Naive thymus-derived CD4-positive, alpha-beta T cell (primary cell): ENCODE measurements around the gene RHOC. TPM values are rescaled to one million over a fixed set of nuclear protein-coding genes. Genes with fewer than 3 reads are reported as not detected.

Experiments used
- ATAC-seq: fragments of 150-1000 bp; cut with Tn5 transposase; 2 replicates; pipeline ENCODE4 v1.10.0; 2021; ENCODE audit warnings: mild to moderate bottlenecking, moderate library complexity
- CTCF ChIA-PET: fragments of 350-600 bp; sonication (Branson Sonifier 250); formaldehyde crosslinking; loops from one replicate; lab custom pipeline; 2021; ENCODE audit warnings: antibody characterized with exemption; lab: Charles Lee
- POLR2A ChIA-PET: fragments of 350-600 bp; sonication (Branson Sonifier 250); formaldehyde crosslinking; loops from one replicate; lab custom pipeline; 2021; ENCODE audit warnings: antibody characterized with exemption, inconsistent platforms; lab: Charles Lee
- DNase-seq, 9 donors: peaks; one replicate each; pipeline versions ENCODE4 v3.0.0 to v3.0.0-alpha.2; 2020 to 2022; ENCODE audit warnings: mixed read lengths in 1 of 9
- H3K27ac ChIP-seq: one replicate; pipeline ENCODE4 v1.7.0; 2013; ENCODE audit warnings: mild to moderate bottlenecking, low read depth, low read length, moderate library complexity
- H3K27me3 ChIP-seq, 2 donors: one replicate each; pipeline ENCODE4 v1.7.0; 2013; ENCODE audit warnings: low read length in 2 of 2, mild to moderate bottlenecking in 2 of 2, moderate library complexity in 2 of 2; ENCODE audit not compliant: control insufficient read depth in 2 of 2, insufficient read depth in 2 of 2
- H3K36me3 ChIP-seq, 3 experiments: 1 replicate in 2 of 3; 2 replicates in 1 of 3; pipeline ENCODE4 v1.7.0; 2013; ENCODE audit warnings: low read length in 3 of 3, mild to moderate bottlenecking in 3 of 3, moderate library complexity in 1 of 3; ENCODE audit not compliant: insufficient read depth in 3 of 3, control insufficient read depth in 2 of 3
- H3K4me1 ChIP-seq, 2 donors: one replicate each; pipeline ENCODE4 v1.7.0; 2013; ENCODE audit warnings: low read length in 2 of 2, mild to moderate bottlenecking in 2 of 2, moderate library complexity in 1 of 2; ENCODE audit not compliant: control insufficient read depth in 2 of 2, insufficient read depth in 2 of 2
- H3K4me3 ChIP-seq: 2 replicates; pipeline ENCODE4 v1.7.0; 2013; ENCODE audit warnings: mild to moderate bottlenecking, low read length
- H3K9me3 ChIP-seq, 3 experiments: 1 replicate in 2 of 3; 2 replicates in 1 of 3; pipeline ENCODE4 v1.7.0; 2013; ENCODE audit warnings: low read length in 3 of 3; ENCODE audit not compliant: control insufficient read depth in 2 of 3
- H3K27ac Mint-ChIP-seq, 9 donors: one replicate each; pipeline ENCODE4 v1.8.0; 2020 to 2022; ENCODE audit warnings: mixed read lengths in 9 of 9, mild to moderate bottlenecking in 8 of 9, moderate library complexity in 5 of 9, inconsistent platforms in 2 of 9
- H3K27me3 Mint-ChIP-seq, 5 donors: one replicate each; pipeline ENCODE4 v1.8.0; 2021 to 2022; ENCODE audit warnings: mixed read lengths in 5 of 5, mild to moderate bottlenecking in 1 of 5
- H3K36me3 Mint-ChIP-seq, 5 donors: one replicate each; pipeline ENCODE4 v1.8.0; 2020 to 2022; ENCODE audit warnings: mixed read lengths in 5 of 5, mild to moderate bottlenecking in 3 of 5, inconsistent platforms in 1 of 5
- H3K4me1 Mint-ChIP-seq, 7 donors: one replicate each; pipeline ENCODE4 v1.8.0; 2020 to 2022; ENCODE audit warnings: mixed read lengths in 7 of 7, mild to moderate bottlenecking in 3 of 7, inconsistent platforms in 1 of 7
- H3K4me3 Mint-ChIP-seq, 10 donors: one replicate each; pipeline ENCODE4 v1.8.0; 2020 to 2022; ENCODE audit warnings: mild to moderate bottlenecking in 10 of 10, mixed read lengths in 10 of 10, moderate library complexity in 6 of 10, inconsistent platforms in 2 of 10
- H3K9me3 Mint-ChIP-seq, 11 donors: one replicate each; pipeline ENCODE4 v1.8.0; 2020 to 2022; ENCODE audit warnings: mixed read lengths in 11 of 11, mild to moderate bottlenecking in 4 of 11, inconsistent platforms in 1 of 11, moderate library complexity in 1 of 11
- intact Hi-C, 2 donors: fragments of 100-400 bp; cut with micrococcal nuclease; formaldehyde crosslinking; loops; one replicate each; pipeline ENCODE4 v1.15.1; 2023
- polyA plus RNA-seq, 2 donors: library from polyadenylated mRNA; unstranded; fragments of 300-500 nt; fragmentation: Illumina TruSeq; gene quantifications; one replicate each; pipeline ENCODE4 v1.2.3, GENCODE V29; 2021
- total RNA-seq, 6 experiments: library from RNA in 5 of 6; stranded (reverse) in 5 of 6; gene quantifications; 1 replicate in 5 of 6; 2 replicates in 1 of 6; pipeline ENCODE4 v1.2.3 and lab custom pipeline; 2021 to 2026

Gene RHOC
- total and polyA plus RNA-seq, 7 experiments from 2014 or later: 0.57 to 89.1 (median 4.2) TPM

- H3K27me3 ChIP-seq: no peaks in the 10 kb centered on the region
- peaks cover 39 to 76% (median 61%) of the 10 kb centered on the region in 7 donors for H3K4me1 Mint-ChIP-seq
- ATAC-seq (peak; percentile 4), DNase-seq (no peak)
- H3K36me3 Mint-ChIP-seq: peaks cover 0 to 25% (median 0%) of the 10 kb centered on the region in 5 donors
- peak overlapping the region; percentile 59 for H3K27ac ChIP-seq
- H3K9me3 ChIP-seq: no peaks in the 10 kb centered on the region
- POLR2A ChIA-PET: interaction anchor here (0.7 kb wide), 1 partner anchor 82 kb away, joined by 3 read pairs; the partner anchor contains the start of gene ST7L
- no peak overlapping the region for H3K4me3 ChIP-seq
- peak overlapping the region; percentile 68 to 95 (median 87) for H3K27ac Mint-ChIP-seq
- H3K36me3 ChIP-seq: peaks cover 0 to 38% (median 3%) of the 10 kb centered on the region in 3 experiments
- intact Hi-C loops: no loop called here
- H3K4me3 Mint-ChIP-seq: peak overlapping the region in 5 of 10 donors; percentile 1 to 76 (median 9)
- H3K27me3 Mint-ChIP-seq: no peaks in the 10 kb centered on the region
- CTCF ChIA-PET: interaction anchor here (1.9 kb wide), 1 partner anchor 27 kb away, joined by 5 read pairs; the partner anchor contains the start of gene MOV10
- H3K4me1 ChIP-seq: peaks cover 28 to 41% of the 10 kb centered on the region in 2 donors
- peaks cover 0 to 3% (median 0%) of the 10 kb centered on the region in 11 donors for H3K9me3 Mint-ChIP-seq
Observed at GRCh38 chr1:112701227-112702066, 5.5 kb downstream of the RHOC start.

GRCh38 chr1:112700290-112701226, 6.4 kb downstream of the RHOC start:
- H3K4me1 ChIP-seq: peaks cover 22 to 34% of the 10 kb centered on the region in 2 donors
- peak overlapping the region; percentile 68 to 95 (median 87) for H3K27ac Mint-ChIP-seq
- peak in 7 of 9 donors; percentile 36 to 75 (median 47) for DNase-seq
- H3K36me3 ChIP-seq: peaks cover 0 to 46% (median 4%) of the 10 kb centered on the region in 3 experiments
- ChIA-PET CTCF (interaction anchor here (0.8 to 1.9 kb wide), 5 partner anchors 8 to 26 kb away, joined by 3 to 5 read pairs (median 4); partner anchors contain the start of gene MOV10), POLR2A (interaction anchor here (0.9 to 1.0 kb wide), 2 partner anchors 11 to 28 kb away, joined by 3 read pairs; no protein-coding TSS in a partner anchor)
- peak overlapping the region; percentile 59 for H3K27ac ChIP-seq
- H3K9me3 Mint-ChIP-seq: no peaks in the 10 kb centered on the region
- ATAC-seq: peak; percentile 72
- no peaks in the 10 kb centered on the region for H3K27me3 Mint-ChIP-seq
- H3K4me1 Mint-ChIP-seq: peaks cover 35 to 67% (median 52%) of the 10 kb centered on the region in 7 donors
- no peaks in the 10 kb centered on the region for H3K9me3 ChIP-seq
- H3K27me3 ChIP-seq: no peaks in the 10 kb centered on the region
- H3K4me3 ChIP-seq: no peak overlapping the region
- H3K36me3 Mint-ChIP-seq: peaks cover 0 to 25% (median 0%) of the 10 kb centered on the region in 5 donors
- intact Hi-C loops: no loop called here
- H3K4me3 Mint-ChIP-seq: peak overlapping the region in 2 of 10 donors; percentile 65 to 76

- ATAC-seq: no peak
- POLR2A ChIA-PET: interaction anchor here (0.8 to 1.6 kb wide), 2 partner anchors 25 to 81 kb away, joined by 3 read pairs; partner anchors contain the start of genes MOV10 and ST7L
- Mint-ChIP-seq H3K36me3 (peaks cover 0 to 23% (median 0%) of the 10 kb centered on the region in 5 donors), H3K4me1 (peaks cover 25 to 57% (median 43%) of the 10 kb centered on the region in 7 donors), H3K27me3 (no peaks in the 10 kb centered on the region), H3K27ac (peak overlapping the region; percentile 68 to 95 (median 86)), H3K9me3 (no peaks in the 10 kb centered on the region), H3K4me3 (no peak overlapping the region)
- Histone ChIP-seq H3K27me3 (no peaks in the 10 kb centered on the region), H3K9me3 (no peaks in the 10 kb centered on the region), H3K4me3 (no peak overlapping the region), H3K36me3 (peaks cover 0 to 56% (median 4%) of the 10 kb centered on the region in 3 experiments), H3K27ac (no peak overlapping the region), H3K4me1 (peaks cover 13 to 24% of the 10 kb centered on the region in 2 donors)
- CTCF ChIA-PET: interaction anchor here (0.6 to 1.4 kb wide), 4 partner anchors 10 to 234 kb away, joined by 3 to 4 read pairs (median 4); no protein-coding TSS in a partner anchor
- DNase-seq: no peak
- intact Hi-C loops: no loop called here
Observed at GRCh38 chr1:112699425-112700144, 7.3 kb downstream of the RHOC start.

- Histone ChIP-seq H3K4me1 (peaks cover 5 to 18% of the 10 kb centered on the region in 2 donors), H3K36me3 (peaks cover 0 to 66% (median 4%) of the 10 kb centered on the region in 3 experiments), H3K27ac (no peak overlapping the region), H3K27me3 (no peaks in the 10 kb centered on the region), H3K9me3 (no peaks in the 10 kb centered on the region), H3K4me3 (no peak overlapping the region)
- no peak for ATAC-seq
- intact Hi-C loops: no loop called here
- Mint-ChIP-seq H3K27ac (peak overlapping the region in 8 of 9 donors; percentile 33 to 87 (median 73)), H3K9me3 (no peaks in the 10 kb centered on the region), H3K36me3 (peaks cover 0 to 23% (median 0%) of the 10 kb centered on the region in 5 donors), H3K4me1 (peaks cover 21 to 47% (median 35%) of the 10 kb centered on the region in 7 donors), H3K27me3 (no peaks in the 10 kb centered on the region), H3K4me3 (no peak overlapping the region)
- ChIA-PET CTCF (interaction anchor here (0.6 kb wide), 2 partner anchors 19 to 371 kb away, joined by 3 to 4 read pairs; no protein-coding TSS in a partner anchor), POLR2A (interaction anchor here (0.8 to 1.6 kb wide), 2 partner anchors 24 to 80 kb away, joined by 3 read pairs; partner anchors contain the start of genes MOV10 and ST7L)
- no peak for DNase-seq
Observed at GRCh38 chr1:112698366-112699310, 8.3 kb downstream of the RHOC start.

GRCh38 chr1:112697781-112698201, 9.1 kb downstream of the RHOC start:
- Mint-ChIP-seq H3K4me3 (no peak overlapping the region), H3K9me3 (no peaks in the 10 kb centered on the region), H3K27me3 (no peaks in the 10 kb centered on the region), H3K4me1 (peaks cover 21 to 40% (median 30%) of the 10 kb centered on the region in 7 donors), H3K27ac (peak overlapping the region in 3 of 9 donors; percentile 2 to 66 (median 53)), H3K36me3 (peaks cover 3 to 27% (median 5%) of the 10 kb centered on the region in 5 donors)
- Histone ChIP-seq H3K27me3 (no peaks in the 10 kb centered on the region), H3K27ac (no peak overlapping the region), H3K4me3 (no peak overlapping the region), H3K4me1 (peaks cover 5 to 18% of the 10 kb centered on the region in 2 donors), H3K36me3 (peaks cover 0 to 74% (median 4%) of the 10 kb centered on the region in 3 experiments), H3K9me3 (no peaks in the 10 kb centered on the region)
- ATAC-seq (no peak), DNase-seq (no peak)
- ChIA-PET POLR2A (no interaction called here), CTCF (interaction anchor here (0.6 kb wide), 1 partner anchor 20 kb away, joined by 4 read pairs; no protein-coding TSS in a partner anchor)
- intact Hi-C loops: no loop called here
